HEK293 (cell line): Measurements from ENCODE around the gene HACD3.

Experiments
- KLF10 ChIP-seq: fragments of 450-650 bp; IDR thresholded peaks from 2 replicates; pipeline ENCODE4 v1.5.1; 2018; ENCODE audit warnings: missing biosample characterization, mild to moderate bottlenecking, missing genetic modification characterization
- SCRT1 ChIP-seq: fragments of 450-650 bp; formaldehyde crosslinking; IDR thresholded peaks from 2 replicates; pipeline ENCODE4 v1.5.1; 2016; ENCODE audit warnings: missing biosample characterization, missing genetic modification characterization, borderline replicate concordance
- ZBTB1 ChIP-seq: fragments of 450-650 bp; formaldehyde crosslinking; IDR thresholded peaks from 2 replicates; pipeline ENCODE4 v1.5.1; 2016; ENCODE audit warnings: missing biosample characterization, missing genetic modification characterization
- ZBTB21 ChIP-seq: fragments of 450-650 bp; formaldehyde crosslinking; IDR thresholded peaks from 2 replicates; pipeline ENCODE4 v1.5.1; 2017; ENCODE audit warnings: missing biosample characterization, missing genetic modification characterization
- ZBTB8A ChIP-seq: fragments of 450-650 bp; formaldehyde crosslinking; IDR thresholded peaks from 2 replicates; pipeline ENCODE4 v1.5.1; 2016; ENCODE audit warnings: missing biosample characterization, missing genetic modification characterization
- ZNF561 ChIP-seq: fragments of 450-650 bp; IDR thresholded peaks from 2 replicates; pipeline ENCODE4 v1.5.1; 2018; ENCODE audit warnings: missing biosample characterization, missing genetic modification characterization, borderline replicate concordance
- ZNF660 ChIP-seq: fragments of 450-650 bp; IDR thresholded peaks from 2 replicates; pipeline ENCODE4 v1.5.1; 2018; ENCODE audit warnings: missing biosample characterization, mild to moderate bottlenecking, missing genetic modification characterization
- ZNF670 ChIP-seq: fragments of 450-650 bp; formaldehyde crosslinking; IDR thresholded peaks from 2 replicates; pipeline ENCODE4 v1.5.1; 2016; ENCODE audit warnings: missing biosample characterization, missing genetic modification characterization, low read depth
- ZNF701 ChIP-seq: fragments of 450-650 bp; formaldehyde crosslinking; IDR thresholded peaks from 2 replicates; pipeline ENCODE4 v1.5.1; 2016; ENCODE audit warnings: missing biosample characterization, missing genetic modification characterization
- TF ChIP-seq, protein P1 (sequence below): fragments of 450-650 bp; formaldehyde crosslinking; IDR thresholded peaks from 2 replicates; pipeline ENCODE4 v1.5.1; 2016; ENCODE audit warnings: missing biosample characterization, missing genetic modification characterization
- TF ChIP-seq, protein P2 (sequence below): fragments of 450-650 bp; formaldehyde crosslinking; IDR thresholded peaks from 2 replicates; pipeline ENCODE4 v1.5.1; 2016; ENCODE audit warnings: missing biosample characterization, missing genetic modification characterization
- TF ChIP-seq, protein P3 (sequence below): fragments of 450-650 bp; formaldehyde crosslinking; IDR thresholded peaks from 2 replicates; pipeline ENCODE4 v1.5.1; 2016; ENCODE audit warnings: missing biosample characterization, missing genetic modification characterization

DNA sequence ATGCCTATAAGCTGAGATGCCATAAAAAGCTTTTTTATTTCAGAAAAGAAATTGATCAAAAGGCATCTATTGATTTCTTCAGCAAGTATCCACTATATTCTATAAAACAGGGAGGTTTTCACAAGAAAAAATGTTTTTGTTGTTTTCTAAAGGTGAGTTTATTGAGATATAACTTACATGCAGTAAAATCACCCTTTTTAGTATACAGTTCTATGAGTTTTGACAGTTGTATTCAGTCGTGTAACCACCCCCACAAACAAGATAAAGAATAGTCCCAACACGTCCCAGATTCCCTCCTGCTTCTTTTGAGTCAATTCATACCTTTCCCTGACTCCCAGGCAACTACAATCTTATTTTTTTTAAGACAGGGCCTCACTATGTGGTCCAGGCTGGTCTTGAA is 72.9 kb downstream of the HACD3 start:
- TF ChIP-seq ZBTB21 (no peak), SCRT1 (tag by site-specific recombination) (no peak), ZNF670 (tag by site-specific recombination) (no peak), ZNF701 (tag by site-specific recombination) (no peak), KLF10 (tag by site-specific recombination) (no peak), ZBTB8A (tag by site-specific recombination) (no peak), ZBTB1 (tag by site-specific recombination) (no peak), ZNF660 (no peak), ZNF561 (no peak)
- TF ChIP-seq, protein P1, sequence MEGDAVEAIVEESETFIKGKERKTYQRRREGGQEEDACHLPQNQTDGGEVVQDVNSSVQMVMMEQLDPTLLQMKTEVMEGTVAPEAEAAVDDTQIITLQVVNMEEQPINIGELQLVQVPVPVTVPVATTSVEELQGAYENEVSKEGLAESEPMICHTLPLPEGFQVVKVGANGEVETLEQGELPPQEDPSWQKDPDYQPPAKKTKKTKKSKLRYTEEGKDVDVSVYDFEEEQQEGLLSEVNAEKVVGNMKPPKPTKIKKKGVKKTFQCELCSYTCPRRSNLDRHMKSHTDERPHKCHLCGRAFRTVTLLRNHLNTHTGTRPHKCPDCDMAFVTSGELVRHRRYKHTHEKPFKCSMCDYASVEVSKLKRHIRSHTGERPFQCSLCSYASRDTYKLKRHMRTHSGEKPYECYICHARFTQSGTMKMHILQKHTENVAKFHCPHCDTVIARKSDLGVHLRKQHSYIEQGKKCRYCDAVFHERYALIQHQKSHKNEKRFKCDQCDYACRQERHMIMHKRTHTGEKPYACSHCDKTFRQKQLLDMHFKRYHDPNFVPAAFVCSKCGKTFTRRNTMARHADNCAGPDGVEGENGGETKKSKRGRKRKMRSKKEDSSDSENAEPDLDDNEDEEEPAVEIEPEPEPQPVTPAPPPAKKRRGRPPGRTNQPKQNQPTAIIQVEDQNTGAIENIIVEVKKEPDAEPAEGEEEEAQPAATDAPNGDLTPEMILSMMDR (tag by site-specific recombination), result no peak
- TF ChIP-seq, protein P2, sequence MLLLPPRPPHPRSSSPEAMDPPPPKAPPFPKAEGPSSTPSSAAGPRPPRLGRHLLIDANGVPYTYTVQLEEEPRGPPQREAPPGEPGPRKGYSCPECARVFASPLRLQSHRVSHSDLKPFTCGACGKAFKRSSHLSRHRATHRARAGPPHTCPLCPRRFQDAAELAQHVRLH (tag by site-specific recombination), result no peak
- TF ChIP-seq, protein P3, sequence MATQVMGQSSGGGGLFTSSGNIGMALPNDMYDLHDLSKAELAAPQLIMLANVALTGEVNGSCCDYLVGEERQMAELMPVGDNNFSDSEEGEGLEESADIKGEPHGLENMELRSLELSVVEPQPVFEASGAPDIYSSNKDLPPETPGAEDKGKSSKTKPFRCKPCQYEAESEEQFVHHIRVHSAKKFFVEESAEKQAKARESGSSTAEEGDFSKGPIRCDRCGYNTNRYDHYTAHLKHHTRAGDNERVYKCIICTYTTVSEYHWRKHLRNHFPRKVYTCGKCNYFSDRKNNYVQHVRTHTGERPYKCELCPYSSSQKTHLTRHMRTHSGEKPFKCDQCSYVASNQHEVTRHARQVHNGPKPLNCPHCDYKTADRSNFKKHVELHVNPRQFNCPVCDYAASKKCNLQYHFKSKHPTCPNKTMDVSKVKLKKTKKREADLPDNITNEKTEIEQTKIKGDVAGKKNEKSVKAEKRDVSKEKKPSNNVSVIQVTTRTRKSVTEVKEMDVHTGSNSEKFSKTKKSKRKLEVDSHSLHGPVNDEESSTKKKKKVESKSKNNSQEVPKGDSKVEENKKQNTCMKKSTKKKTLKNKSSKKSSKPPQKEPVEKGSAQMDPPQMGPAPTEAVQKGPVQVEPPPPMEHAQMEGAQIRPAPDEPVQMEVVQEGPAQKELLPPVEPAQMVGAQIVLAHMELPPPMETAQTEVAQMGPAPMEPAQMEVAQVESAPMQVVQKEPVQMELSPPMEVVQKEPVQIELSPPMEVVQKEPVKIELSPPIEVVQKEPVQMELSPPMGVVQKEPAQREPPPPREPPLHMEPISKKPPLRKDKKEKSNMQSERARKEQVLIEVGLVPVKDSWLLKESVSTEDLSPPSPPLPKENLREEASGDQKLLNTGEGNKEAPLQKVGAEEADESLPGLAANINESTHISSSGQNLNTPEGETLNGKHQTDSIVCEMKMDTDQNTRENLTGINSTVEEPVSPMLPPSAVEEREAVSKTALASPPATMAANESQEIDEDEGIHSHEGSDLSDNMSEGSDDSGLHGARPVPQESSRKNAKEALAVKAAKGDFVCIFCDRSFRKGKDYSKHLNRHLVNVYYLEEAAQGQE (tag by site-specific recombination), result no peak
